ENCODE data around the gene SLC6A4.

DNA sequence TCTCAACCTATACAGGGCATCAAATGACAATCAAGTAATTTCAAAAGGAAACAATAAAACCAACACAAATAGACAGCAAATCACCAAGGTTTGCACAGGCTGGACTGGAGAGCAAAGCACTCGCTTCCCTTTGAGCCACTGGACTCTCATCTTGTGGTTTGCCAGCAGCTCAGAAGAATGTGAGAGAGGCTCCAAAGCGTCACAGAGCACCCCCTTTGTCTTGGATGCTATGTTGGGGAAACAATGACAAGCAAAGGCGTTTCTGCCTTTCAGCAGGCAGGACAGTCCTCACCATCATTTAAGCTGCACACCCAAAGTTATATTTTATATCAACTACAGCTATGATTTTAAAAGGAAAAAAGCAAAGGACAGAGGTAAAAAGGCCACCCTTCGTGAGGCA, 13.2 kb downstream of the SLC6A4 start:
- TF ChIP-seq, protein P1, sequence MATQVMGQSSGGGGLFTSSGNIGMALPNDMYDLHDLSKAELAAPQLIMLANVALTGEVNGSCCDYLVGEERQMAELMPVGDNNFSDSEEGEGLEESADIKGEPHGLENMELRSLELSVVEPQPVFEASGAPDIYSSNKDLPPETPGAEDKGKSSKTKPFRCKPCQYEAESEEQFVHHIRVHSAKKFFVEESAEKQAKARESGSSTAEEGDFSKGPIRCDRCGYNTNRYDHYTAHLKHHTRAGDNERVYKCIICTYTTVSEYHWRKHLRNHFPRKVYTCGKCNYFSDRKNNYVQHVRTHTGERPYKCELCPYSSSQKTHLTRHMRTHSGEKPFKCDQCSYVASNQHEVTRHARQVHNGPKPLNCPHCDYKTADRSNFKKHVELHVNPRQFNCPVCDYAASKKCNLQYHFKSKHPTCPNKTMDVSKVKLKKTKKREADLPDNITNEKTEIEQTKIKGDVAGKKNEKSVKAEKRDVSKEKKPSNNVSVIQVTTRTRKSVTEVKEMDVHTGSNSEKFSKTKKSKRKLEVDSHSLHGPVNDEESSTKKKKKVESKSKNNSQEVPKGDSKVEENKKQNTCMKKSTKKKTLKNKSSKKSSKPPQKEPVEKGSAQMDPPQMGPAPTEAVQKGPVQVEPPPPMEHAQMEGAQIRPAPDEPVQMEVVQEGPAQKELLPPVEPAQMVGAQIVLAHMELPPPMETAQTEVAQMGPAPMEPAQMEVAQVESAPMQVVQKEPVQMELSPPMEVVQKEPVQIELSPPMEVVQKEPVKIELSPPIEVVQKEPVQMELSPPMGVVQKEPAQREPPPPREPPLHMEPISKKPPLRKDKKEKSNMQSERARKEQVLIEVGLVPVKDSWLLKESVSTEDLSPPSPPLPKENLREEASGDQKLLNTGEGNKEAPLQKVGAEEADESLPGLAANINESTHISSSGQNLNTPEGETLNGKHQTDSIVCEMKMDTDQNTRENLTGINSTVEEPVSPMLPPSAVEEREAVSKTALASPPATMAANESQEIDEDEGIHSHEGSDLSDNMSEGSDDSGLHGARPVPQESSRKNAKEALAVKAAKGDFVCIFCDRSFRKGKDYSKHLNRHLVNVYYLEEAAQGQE (IDR thresholded peaks at IDR 0.05; ENCODE audit: unreplicated experiment) = no peak
- TF ChIP-seq, protein P2, sequence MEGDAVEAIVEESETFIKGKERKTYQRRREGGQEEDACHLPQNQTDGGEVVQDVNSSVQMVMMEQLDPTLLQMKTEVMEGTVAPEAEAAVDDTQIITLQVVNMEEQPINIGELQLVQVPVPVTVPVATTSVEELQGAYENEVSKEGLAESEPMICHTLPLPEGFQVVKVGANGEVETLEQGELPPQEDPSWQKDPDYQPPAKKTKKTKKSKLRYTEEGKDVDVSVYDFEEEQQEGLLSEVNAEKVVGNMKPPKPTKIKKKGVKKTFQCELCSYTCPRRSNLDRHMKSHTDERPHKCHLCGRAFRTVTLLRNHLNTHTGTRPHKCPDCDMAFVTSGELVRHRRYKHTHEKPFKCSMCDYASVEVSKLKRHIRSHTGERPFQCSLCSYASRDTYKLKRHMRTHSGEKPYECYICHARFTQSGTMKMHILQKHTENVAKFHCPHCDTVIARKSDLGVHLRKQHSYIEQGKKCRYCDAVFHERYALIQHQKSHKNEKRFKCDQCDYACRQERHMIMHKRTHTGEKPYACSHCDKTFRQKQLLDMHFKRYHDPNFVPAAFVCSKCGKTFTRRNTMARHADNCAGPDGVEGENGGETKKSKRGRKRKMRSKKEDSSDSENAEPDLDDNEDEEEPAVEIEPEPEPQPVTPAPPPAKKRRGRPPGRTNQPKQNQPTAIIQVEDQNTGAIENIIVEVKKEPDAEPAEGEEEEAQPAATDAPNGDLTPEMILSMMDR (conservative IDR thresholded peaks at IDR 0.05; ENCODE audit: low read depth in 2 of 2) = no peak
- TF ChIP-seq CREB1 (CRISPR knock-in tag; IDR thresholded peaks at IDR 0.05; ENCODE audit: low read depth) (no peak), EZH2phosphoT487 (IDR thresholded peaks at IDR 0.05; ENCODE audit: unreplicated experiment) (no peak), POLR2AphosphoS5 (IDR thresholded peaks at IDR 0.05; ENCODE audit: low read depth) (no peak), EZH2 (IDR thresholded peaks at IDR 0.05; ENCODE audit: low read depth, unreplicated experiment) (no peak), STAT1 (IDR thresholded peaks at IDR 0.05; ENCODE audit: unreplicated experiment) (no peak), ZNF331 (CRISPR knock-in tag; IDR thresholded peaks at IDR 0.05; ENCODE audit: low read depth) (no peak), JUNB (IDR thresholded peaks at IDR 0.05; ENCODE audit: unreplicated experiment) (no peak), NANOG (IDR thresholded peaks at IDR 0.05; ENCODE audit: borderline replicate concordance) (no peak)
- TF ChIP-seq, protein P3, sequence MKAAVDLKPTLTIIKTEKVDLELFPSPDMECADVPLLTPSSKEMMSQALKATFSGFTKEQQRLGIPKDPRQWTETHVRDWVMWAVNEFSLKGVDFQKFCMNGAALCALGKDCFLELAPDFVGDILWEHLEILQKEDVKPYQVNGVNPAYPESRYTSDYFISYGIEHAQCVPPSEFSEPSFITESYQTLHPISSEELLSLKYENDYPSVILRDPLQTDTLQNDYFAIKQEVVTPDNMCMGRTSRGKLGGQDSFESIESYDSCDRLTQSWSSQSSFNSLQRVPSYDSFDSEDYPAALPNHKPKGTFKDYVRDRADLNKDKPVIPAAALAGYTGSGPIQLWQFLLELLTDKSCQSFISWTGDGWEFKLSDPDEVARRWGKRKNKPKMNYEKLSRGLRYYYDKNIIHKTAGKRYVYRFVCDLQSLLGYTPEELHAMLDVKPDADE (IDR thresholded peaks at IDR 0.05) = no peak
